ENCODE measurements around the gene F7.

The F7 gene

GRCh38 chr13:113119822-113120189, 14.2 kb downstream of the F7 start:
- DNase-seq: no peak

DNA sequence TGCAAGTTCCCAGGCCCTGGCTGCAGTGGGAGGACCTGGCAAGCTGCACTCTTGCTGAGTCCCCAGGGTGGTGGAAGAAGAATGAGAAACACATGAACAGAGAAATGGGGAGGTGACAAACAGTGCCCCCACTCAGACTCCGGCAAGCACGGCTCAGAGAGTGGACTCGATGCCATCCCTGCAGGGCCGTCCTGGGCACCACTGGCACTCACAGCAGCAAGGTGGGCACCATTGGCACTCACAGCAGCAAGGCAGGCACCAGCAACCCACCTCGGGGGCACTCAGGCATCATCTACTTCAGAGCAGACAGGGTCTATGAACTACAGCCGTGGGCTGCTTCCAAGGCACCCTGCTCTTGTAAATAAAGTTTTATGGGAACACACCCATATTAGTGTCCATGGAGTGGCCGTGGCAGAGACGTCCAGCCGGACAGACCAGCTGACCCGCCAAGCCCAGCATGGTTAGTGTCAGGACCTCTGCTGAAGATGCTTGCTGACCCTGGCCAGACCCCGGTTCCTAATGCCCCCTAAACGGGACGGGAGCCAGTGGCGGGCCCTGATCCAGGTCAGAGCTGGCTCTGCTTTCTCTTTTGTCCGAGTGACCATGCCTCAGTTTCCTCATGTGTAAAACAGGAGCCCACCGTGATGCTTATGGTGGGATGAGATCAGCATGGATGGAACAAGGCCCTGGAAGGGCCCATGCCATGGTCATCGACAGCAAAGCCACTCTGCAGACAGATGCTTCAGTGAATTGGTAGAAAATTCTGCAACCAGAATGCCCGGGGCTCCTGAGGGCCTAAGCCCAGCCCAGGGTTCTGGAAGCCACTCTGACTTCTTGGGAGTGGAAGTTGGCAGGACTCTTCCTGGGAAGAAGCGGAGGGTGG, 14.9 kb downstream of the F7 start:
- no peak for DNase-seq

DNA sequence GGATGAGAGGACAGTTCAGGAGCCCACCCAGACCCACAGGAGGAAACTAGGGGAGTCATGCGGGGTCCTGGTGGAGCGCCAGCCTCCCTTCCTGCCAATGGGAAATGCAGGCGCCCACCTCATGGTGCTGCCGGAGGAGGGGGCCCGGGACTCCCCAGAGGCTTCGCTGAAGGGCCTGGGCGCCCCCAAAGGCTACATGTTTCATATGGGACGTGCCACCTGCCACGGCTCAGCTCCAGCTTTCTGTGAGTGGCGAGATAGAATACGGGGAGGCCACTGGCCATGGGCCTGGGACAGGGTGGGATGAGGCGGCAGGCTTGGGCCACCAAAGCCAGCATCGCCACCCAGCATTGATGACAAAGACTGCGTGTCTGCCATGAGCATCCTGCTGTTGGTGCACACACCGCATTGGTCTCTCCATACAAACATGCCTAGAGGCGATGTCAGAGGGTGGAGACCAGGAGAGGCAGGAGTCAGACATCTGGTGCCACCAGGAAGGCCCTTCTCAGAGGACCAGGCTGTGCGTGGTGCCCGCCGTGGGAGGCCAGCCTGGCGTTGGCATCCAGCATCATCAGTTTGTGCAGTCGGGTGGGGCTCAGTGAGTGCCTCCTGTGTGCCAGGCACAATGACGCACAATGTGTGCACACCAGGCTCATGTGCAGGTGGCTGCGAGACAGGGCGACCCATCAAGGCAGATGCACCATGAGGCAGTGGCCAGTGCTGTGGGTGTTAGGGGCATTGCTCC, 15.8 kb downstream of the F7 start:
- DNase-seq: no peak

DNA sequence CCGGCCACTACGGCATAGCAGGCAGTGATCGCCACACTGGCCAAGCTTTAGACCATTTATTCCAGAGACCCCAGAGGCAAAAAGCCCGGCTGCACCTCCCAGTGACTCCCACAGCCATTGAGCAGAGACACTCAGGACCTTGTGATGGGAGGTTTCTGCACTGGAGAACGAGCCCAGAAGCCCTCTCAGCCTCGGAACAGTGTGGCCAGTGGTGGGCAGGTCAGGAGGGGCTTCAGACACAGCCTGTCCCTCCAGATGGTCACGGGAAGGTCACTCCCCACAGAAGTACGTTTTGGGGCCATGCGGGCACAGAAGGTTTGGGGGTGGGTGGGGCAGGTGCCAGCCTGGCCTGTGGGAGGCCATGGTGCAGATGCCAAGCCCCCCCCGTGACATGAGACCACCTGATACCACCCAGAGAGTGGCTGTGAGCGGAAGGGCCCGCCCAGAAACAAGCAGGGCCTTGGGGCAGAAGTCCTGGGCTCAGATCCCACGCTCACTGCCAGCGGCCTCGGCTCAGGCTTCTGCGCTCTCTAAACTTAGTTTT, 16.4 kb downstream of the F7 start:
- DNase-seq: no peak

DNA sequence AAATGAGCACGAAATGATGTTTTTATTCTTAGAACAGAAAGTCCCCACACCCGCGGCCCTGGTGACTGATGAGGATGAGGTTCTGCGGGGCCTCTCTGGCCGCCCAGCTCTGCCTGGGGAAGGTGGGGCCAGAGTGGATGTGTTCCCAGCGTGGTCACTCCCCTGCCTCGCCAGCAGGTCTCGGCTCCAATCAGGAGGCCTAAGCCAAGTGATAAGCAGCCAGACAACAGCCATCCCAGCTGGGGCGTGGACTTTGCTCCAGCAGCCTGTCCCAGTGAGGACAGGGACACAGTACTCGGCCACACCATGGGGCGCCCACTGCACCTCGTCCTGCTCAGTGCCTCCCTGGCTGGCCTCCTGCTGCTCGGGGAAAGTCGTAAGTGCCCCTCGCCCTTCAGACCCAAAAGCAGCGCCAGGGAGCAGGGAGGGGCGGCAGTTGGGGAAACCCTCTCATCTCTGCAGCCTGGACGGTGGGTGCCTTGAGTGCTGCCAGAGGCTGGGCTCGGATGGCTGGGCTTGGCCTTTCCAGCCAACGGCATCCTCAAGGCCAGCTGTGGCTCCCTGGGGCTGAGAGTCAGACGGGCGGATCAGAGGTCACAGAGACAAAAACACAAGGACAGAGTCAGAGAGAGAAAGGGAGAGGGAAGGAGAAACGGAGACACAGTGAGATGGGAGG, 17.1 kb downstream of the F7 start, which contains the start of gene F10:
Gene F10 (plus strand): TSS at position 250 of the 676 bp plus-strand sequence. CDS start 57 bp downstream, at position 307.
- no peak for DNase-seq

DNA sequence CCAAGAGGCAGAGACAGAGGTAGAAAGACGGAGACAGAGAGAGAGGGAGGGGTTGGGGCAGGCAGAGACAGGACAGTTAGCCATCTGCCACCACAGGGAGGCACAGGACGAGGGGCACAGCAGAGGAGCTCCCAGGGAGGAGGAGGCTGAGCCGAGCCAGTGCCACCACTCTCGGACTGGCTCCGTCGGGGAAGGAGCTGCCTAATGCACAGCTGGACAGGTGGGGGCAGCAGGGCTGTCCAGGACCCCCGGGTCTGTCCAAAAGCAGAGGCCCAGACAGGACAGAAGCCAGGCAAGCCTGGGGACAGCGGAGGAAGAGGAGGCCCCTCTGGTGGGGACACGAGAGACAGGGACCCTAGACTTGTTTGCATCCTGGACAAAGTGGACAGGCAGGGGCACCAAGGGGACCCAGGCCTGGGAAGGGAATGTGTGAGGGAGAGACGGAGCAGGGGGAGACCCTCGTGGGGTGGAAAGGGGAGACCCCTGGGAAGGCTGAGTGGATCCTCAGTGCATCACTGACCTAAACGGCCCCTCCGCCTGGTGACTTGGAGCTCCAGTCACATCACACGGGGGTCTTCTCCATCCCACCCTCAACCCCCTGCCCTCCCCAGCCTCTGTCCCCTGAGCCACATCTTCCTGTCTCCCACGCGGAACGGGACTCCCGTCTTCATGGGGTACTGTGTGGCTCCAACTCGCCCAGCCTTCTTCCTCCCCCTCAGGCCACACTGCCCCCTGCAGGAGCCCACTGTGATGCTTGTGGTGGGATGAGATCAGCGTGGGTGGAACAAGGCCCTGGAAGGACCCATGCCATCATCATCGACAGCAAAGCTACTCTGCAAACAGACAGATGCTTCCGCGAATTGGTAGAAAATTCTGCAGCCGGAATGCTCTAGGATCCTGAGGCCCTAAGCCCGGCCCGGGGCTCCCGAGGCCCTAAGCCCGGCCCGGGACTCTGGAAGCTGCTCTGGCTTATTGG, 17.9 kb downstream of the F7 start:
- DNase-seq: no peak

DNA sequence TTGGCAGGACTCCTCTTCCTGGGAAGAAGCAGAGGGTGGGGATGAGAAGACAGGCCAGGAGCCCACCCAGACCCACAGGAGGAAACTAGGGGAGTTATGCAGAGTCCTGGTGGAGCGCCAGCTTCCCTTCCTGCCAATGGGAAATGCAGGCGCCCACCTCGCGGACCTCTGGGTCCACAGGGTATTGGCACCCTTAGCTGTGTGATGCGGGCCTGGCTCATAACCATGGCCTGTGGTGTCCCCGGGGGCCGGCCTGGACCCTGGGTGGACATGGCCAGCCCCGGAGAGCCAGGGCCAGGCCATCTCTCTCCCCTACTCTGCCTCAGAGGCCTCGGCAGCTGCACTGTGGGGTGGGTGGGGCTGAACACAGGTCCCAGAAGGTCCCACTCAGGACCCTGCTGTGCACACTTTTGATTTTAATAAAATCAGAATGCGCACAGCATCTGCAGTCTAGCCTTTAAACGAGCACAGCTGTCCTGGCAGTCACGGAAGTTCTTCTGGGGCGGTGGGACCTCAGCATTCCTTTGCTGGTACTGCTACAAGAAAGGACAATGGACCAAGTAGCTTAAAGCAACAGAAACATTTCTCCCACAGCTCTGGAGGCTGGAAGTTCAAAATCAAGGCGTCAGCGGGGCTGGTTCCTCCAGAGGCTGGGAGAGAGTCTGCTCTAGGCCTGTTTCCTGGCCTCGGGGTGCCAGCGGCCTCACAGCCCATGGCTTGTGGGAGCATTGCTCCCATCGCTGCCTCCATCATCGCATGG, 18.8 kb downstream of the F7 start:
- no peak for DNase-seq

GRCh38 chr13:113125506-113126264, 20.1 kb downstream of the F7 start:
- no peak for DNase-seq

- no peak for DNase-seq
Observed at GRCh38 chr13:113126265-113127150, 20.9 kb downstream of the F7 start.

DNA sequence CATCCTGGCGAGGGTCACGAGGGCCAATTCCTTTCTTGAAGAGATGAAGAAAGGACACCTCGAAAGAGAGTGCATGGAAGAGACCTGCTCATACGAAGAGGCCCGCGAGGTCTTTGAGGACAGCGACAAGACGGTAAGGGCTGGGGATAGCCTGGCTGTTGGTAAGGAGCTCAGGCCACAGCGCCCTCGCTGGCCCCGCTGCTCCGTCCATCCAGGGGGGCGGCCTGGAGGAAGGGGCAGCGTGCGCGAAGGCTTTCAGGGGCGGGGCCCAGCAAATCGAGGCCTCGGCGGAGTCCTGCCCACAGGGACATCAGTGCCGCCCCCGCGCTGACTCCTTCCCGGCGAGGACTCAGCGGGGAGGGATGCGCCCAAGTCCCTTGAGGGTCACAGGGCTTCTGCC, 23.9 kb downstream of the F7 start:
- no peak for DNase-seq

DNA sequence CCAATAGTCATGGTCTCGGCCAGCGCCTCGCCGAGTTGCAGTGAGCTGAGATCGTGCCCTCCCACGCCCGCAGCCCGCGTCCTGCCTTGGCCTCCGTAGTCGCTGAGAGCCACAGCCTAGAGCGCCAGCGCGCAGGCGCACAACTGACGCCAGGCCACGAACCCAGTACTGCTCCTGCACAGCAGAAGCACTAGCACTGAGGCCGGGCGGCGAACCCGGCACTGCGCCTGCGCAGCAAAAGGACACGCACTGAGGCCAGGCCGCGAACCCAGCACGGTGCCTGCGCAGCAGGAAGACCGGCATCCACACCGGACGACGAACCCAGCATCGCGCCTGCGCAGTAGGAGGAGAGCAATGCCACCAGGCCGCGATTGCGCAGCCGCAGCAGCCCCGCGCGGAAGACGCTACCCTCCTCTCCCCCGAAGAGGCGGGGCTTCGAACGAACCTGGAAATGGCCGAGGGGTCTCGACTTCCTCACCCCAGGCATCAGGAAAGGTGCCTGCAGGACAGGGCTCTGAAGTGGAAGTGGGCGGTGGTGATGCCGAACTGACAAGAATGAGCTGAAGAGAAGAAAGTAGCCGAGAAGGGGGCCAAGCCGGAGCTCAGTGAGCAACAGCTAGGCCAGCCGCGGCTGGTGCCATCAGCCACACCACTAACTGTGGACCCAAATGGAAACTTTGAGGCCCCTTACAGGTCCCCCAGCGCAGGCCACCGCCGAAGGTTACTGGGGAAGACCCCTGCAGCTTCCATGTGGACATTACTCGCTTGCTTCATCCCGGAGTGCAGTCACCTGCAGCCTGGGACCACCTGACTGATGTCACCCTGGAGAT, 24.5 kb downstream of the F7 start:
- DNase-seq: peak; percentile 48

GRCh38 chr13:113135281-113135760, 29.7 kb downstream of the F7 start:
- no peak for DNase-seq

DNA sequence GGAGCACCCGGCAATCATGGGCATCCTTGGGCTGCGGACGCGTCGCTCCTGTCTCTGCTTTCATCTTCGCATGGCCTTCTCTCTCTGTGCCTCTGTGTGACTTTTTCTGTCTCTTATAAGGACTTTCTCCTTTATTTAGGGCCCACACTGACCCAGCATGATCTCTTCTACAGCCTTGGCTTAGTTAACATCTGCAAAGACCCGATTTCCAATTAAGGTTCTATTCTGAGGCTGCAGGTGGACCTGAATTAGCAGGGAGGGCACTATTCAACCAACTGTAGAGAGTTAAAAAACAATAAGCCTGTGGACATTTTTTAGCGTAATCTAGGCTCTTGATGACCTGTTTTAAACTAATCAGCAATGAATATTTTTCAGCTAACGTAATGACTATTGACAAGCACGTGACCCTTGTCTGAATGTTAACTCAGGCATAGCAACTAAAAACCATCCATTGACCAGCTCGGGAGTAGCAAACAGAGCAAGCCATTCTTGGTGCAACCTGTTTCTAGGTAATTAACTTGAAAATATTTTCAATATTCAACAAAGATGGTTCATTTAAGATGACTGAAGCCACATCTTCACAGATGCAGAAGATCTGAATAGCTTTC, 32.2 kb downstream of the F7 start:
- DNase-seq: no peak

GRCh38 chr13:113138792-113139551, 33.4 kb downstream of the F7 start:
- DNase-seq: no peak

DNA sequence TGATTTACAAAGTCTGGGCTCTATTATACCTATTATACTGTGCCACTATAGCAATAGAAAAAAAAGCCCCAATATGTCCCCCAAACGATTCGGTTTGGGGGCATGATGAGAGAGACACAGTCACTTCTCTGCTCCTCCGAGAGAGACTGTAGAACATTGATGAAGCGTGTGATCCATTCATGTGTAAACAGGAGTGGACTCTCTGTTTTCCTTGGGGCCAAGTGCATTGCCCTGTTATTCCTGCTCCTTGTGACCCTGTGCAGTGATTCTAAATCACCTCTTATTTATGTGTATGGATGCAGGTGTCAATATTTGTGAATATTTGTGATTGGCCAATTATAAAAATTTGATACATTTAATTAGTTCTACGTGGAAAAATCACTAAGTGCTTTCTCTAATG, 34.0 kb downstream of the F7 start:
- no peak for DNase-seq

DNA sequence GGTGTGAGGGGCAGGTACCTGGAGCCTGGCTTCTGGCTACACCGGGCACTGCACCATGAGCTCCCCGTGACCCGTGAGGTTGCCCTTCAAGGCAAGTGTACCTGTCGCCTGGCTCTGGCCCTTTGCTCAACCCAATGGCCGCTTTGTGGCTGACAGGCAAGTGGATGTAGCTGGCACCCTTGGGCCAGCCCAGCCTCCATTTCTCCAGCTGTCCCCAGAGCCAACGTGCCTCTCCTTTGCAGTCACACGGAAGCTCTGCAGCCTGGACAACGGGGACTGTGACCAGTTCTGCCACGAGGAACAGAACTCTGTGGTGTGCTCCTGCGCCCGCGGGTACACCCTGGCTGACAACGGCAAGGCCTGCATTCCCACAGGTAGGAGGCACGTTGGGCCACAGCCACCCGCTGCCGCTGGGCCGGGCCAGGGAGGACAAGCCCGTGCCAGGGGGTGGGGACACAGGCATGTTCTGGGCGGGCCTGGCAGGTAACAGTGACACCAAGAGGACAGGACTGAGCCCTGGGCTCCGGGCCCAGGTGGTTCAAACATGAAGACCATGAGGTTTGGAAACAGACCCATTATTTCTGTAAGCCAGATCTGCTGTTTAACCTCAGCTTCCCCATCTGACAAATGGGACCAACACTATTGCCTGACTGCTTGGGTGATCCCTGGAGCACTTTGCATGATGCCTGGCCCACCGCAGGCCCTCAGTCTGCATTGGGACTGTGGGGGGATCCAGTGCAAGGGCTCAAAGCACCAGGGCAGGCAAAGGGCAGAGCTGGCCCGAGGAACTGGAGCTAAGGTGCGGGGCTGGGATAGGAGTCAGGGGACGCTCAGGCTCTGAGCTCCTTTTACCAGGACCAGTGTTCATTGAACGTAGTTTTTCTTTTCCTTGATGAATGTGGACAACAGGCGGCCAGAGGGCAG, 35.3 kb downstream of the F7 start:
- no peak for DNase-seq

Measured in activated naive CD4-positive, alpha-beta T cell treated with Interleukin-2 at 50 U/mL for 16 hours (primary cell).